HepG2 (cell line): ENCODE results near the gene JMJD8. TPM values are rescaled to one million over a fixed set of nuclear protein-coding genes. Genes with fewer than 3 reads are reported as not detected.
A peak's percentile ranks its signal among the peaks of the same experiment; 100 is the strongest.

ENCODE experiments used
- ATAC-seq: fragments of 200-7000 bp; cut with Tn5 transposase; 3 replicates; pipeline ENCODE4 v1.9.1; 2020; ENCODE audit warnings: mild to moderate bottlenecking, moderate library complexity
- BruUV-seq: library from RNA; stranded (reverse); fragments of 400-500 nt; replicated peaks from 2 replicates; lab custom pipeline; 2021; lab: Mats Ljungman, UMichigan
- CTCF ChIA-PET: fragments of 300-600 bp; formaldehyde crosslinking; extraction: SDS; loops from one replicate; lab custom pipeline; 2021; ENCODE audit warnings: low total read pairs, inconsistent platforms, low intra/inter-chr PET ratio; lab: Yijun Ruan, JAX
- POLR2A ChIA-PET: fragments of 350-600 bp; sonication (Branson Sonifier 250); formaldehyde crosslinking; loops from one replicate; lab custom pipeline; 2020; ENCODE audit warnings: antibody characterized with exemption, inconsistent platforms; lab: Yijun Ruan, JAX
- DNase-seq: peaks from one replicate; pipeline ENCODE4 v3.0.0-alpha.2; 2015; ENCODE audit warnings: low spot score
- FAIRE-seq: peaks from 3 replicates; lab custom pipeline; 2011; peaks lifted over from hg19 to GRCh38; lab: Jason Lieb, UNC
- H2AFZ ChIP-seq: one replicate; pipeline ENCODE4 v1.6.1; 2011; ENCODE audit warnings: low read length, inconsistent platforms
- H3K27ac ChIP-seq: fragments of 300-600 bp; 3 replicates; pipeline ENCODE4 v1.8.0; 2011; ENCODE audit warnings: mixed run types, mild to moderate bottlenecking, mixed read lengths, low read length, inconsistent platforms; ENCODE audit not compliant: insufficient read depth; ENCODE audit errors: extremely low read length
- H3K27me3 ChIP-seq, 2 experiments: fragments of 200-600 bp in 1 of 2; 2 replicates in 1 of 2; 3 replicates in 1 of 2; pipeline versions ENCODE4 v1.6.0 to v1.8.0; 2011; ENCODE audit warnings: low read length in 2 of 2, mild to moderate bottlenecking in 2 of 2, moderate library complexity in 2 of 2, inconsistent platforms in 1 of 2; ENCODE audit not compliant: insufficient read depth in 2 of 2, control insufficient read depth in 1 of 2
- H3K36me3 ChIP-seq, 2 experiments: fragments of 200-600 bp in 1 of 2; replicated peaks in 1 of 2; 2 replicates in 1 of 2; 3 replicates in 1 of 2; pipeline versions ENCODE4 v1.5.1 to v1.8.0; 2011; ENCODE audit warnings: low read length in 2 of 2, inconsistent platforms in 1 of 2; ENCODE audit not compliant: insufficient read depth in 2 of 2, control insufficient read depth in 1 of 2
- H3K4me1 ChIP-seq: 2 replicates; pipeline ENCODE4 v1.5.1; 2012; ENCODE audit warnings: low read length, inconsistent platforms; ENCODE audit not compliant: insufficient read depth
- H3K4me2 ChIP-seq: 2 replicates; pipeline ENCODE4 v1.6.0; 2011; ENCODE audit warnings: low read depth, low read length, inconsistent platforms
- H3K4me3 ChIP-seq, 3 experiments: fragments of 200-600 bp in 1 of 3; sonication (generic), shearing (Covaris generic) in 1 of 3; replicated peaks in 1 of 3; 2 replicates each; pipeline ENCODE4 v1.5.1; 2011 to 2016; ENCODE audit warnings: low read length in 3 of 3, inconsistent platforms in 2 of 3, low read depth in 2 of 3, mild to moderate bottlenecking in 2 of 3, control low read depth in 1 of 3, mixed read lengths in 1 of 3; ENCODE audit not compliant: insufficient read depth in 1 of 3
- H3K79me2 ChIP-seq: one replicate; pipeline ENCODE4 v1.6.1; 2011; ENCODE audit warnings: low read length, inconsistent platforms; ENCODE audit not compliant: insufficient read depth
- H3K9ac ChIP-seq: 2 replicates; pipeline ENCODE4 v1.6.0; 2011; ENCODE audit warnings: mild to moderate bottlenecking, low read depth, low read length, inconsistent platforms; ENCODE audit not compliant: insufficient read depth
- H3K9me3 ChIP-seq: 2 replicates; pipeline ENCODE4 v1.5.1; 2012; ENCODE audit warnings: mild to moderate bottlenecking, low read length
- H4K20me1 ChIP-seq: 2 replicates; pipeline ENCODE4 v1.6.0; 2011; ENCODE audit warnings: inconsistent platforms, mild to moderate bottlenecking, low read length, moderate library complexity; ENCODE audit not compliant: insufficient read depth
- BHLHE40 ChIP-seq: IDR thresholded peaks from 2 replicates; pipeline ENCODE4 v1.6.1; 2011; ENCODE audit warnings: low read length, improper control_type of control experiment
- EHMT2 ChIP-seq: fragments of 200-600 bp; sonication (generic); IDR thresholded peaks from 2 replicates; pipeline ENCODE4 v1.7.0; 2017; ENCODE audit warnings: antibody characterized with exemption, low read depth, low read length, borderline replicate concordance
- GABPB1 ChIP-seq: IDR thresholded peaks from 2 replicates; pipeline ENCODE4 v1.6.1; 2016; ENCODE audit warnings: mild to moderate bottlenecking, missing genetic modification reagents, moderate library complexity, missing compliant biosample characterization
- GFI1 ChIP-seq: sonication (generic); formaldehyde crosslinking; IDR thresholded peaks from 2 replicates; pipeline ENCODE4 v1.5.0; 2020; ENCODE audit warnings: missing genetic modification reagents, mild to moderate bottlenecking, borderline replicate concordance
- PHF20 ChIP-seq: sonication (generic); formaldehyde crosslinking; IDR thresholded peaks from 2 replicates; pipeline ENCODE4 v1.5.0; 2020; ENCODE audit warnings: mild to moderate bottlenecking, missing genetic modification reagents
- POLR2AphosphoS2 ChIP-seq: IDR thresholded peaks from 2 replicates; pipeline ENCODE4 v1.6.1; 2011; ENCODE audit warnings: low read depth, low read length, improper control_type of control experiment
- SMYD3 ChIP-seq: sonication (generic); formaldehyde crosslinking; IDR thresholded peaks from 2 replicates; pipeline ENCODE4 v1.8.1; 2023; ENCODE audit warnings: mild to moderate bottlenecking, missing genetic modification reagents
- THAP11 ChIP-seq: IDR thresholded peaks from 2 replicates; pipeline ENCODE4 v1.6.1; 2016; ENCODE audit warnings: missing biosample characterization, missing genetic modification reagents
- ZFY ChIP-seq: sonication (generic); formaldehyde crosslinking; IDR thresholded peaks from 2 replicates; pipeline ENCODE4 v1.4.0; 2020; ENCODE audit warnings: missing genetic modification reagents
- ZNF18 ChIP-seq: sonication (generic); formaldehyde crosslinking; IDR thresholded peaks from 2 replicates; pipeline ENCODE4 v1.8.0; 2022; ENCODE audit warnings: mild to moderate bottlenecking, missing genetic modification reagents; ENCODE audit not compliant: insufficient replicate concordance
- ZNF577 ChIP-seq: sonication (generic); formaldehyde crosslinking; IDR thresholded peaks from 2 replicates; pipeline ENCODE4 v1.4.0; 2020; ENCODE audit warnings: mild to moderate bottlenecking, low read depth, missing genetic modification reagents, borderline replicate concordance
- ZNF619 ChIP-seq: sonication (generic); formaldehyde crosslinking; IDR thresholded peaks from 2 replicates; pipeline ENCODE4 v1.4.0; 2020; ENCODE audit warnings: mild to moderate bottlenecking, missing genetic modification reagents
- ZNF773 ChIP-seq: sonication (generic); formaldehyde crosslinking; IDR thresholded peaks from 2 replicates; pipeline ENCODE4 v1.4.0; 2020; ENCODE audit warnings: missing genetic modification reagents, borderline replicate concordance
- WGBS: methylation state at CpG from one replicate; pipeline ENCODE4 v1.1.6; 2017; ENCODE audit warnings: low lambda C conversion rate; 5-methylcytosine and 5-hydroxymethylcytosine counted together
- in situ Hi-C: cut with HindIII; loops from 2 replicates; pipeline ENCODE4 v1.10.0; 2017; ENCODE audit warnings: low pct_unique_long_range_greater_than_20kb; ENCODE audit not compliant: extremely low pct_ligation_motif_present
- intact Hi-C: fragments of 100-400 bp; cut with micrococcal nuclease; formaldehyde crosslinking; loops from one replicate; pipeline ENCODE4 v1.10.0; 2022; ENCODE audit not compliant: unreplicated experiment
- polyA plus RNA-seq, 8 experiments: library from polyadenylated mRNA; depleted of rRNA in 3 of 8; stranded (reverse) in 7 of 8; unstranded in 1 of 8; fragments of >200 nt; fragmentation: Illumina TruSeq in 4 of 8; extraction: Trizol in 4 of 8; gene quantifications; 2 replicates each; pipeline versions ENCODE4 v1.2.1 to v1.2.3, GENCODE V29; 2011 to 2016; ENCODE audit warnings: low read depth in 4 of 8, missing spikeins in 1 of 8, mixed read lengths in 1 of 8; ENCODE audit not compliant: insufficient read depth in 1 of 8
- total RNA-seq, 5 experiments: library from RNA; depleted of rRNA; stranded (reverse); fragments of >200 nt; fragmentation: Illumina TruSeq; extraction: Trizol; gene quantifications; 2 replicates each; pipeline ENCODE4 v1.2.3, GENCODE V29; 2016; ENCODE audit warnings: low read depth in 1 of 5
- TF ChIP-seq, protein P1 (sequence below): IDR thresholded peaks from 2 replicates; pipeline ENCODE4 v1.6.1; 2012; ENCODE audit warnings: inconsistent platforms
- TF ChIP-seq, protein P2 (sequence below): sonication (generic); formaldehyde crosslinking; IDR thresholded peaks from 2 replicates; pipeline ENCODE4 v1.4.0; 2020; ENCODE audit warnings: missing genetic modification reagents, borderline replicate concordance
- TF ChIP-seq, protein P3 (sequence below): sonication (generic); formaldehyde crosslinking; IDR thresholded peaks from 2 replicates; pipeline ENCODE4 v1.4.0; 2020; ENCODE audit warnings: missing genetic modification reagents

Gene JMJD8
- total and polyA plus RNA-seq, 2 of the 13 experiments (the other 11 are each of a cell fraction or from before 2014, with no cell fraction given) = 2.6 to 11.8 TPM

DNA sequence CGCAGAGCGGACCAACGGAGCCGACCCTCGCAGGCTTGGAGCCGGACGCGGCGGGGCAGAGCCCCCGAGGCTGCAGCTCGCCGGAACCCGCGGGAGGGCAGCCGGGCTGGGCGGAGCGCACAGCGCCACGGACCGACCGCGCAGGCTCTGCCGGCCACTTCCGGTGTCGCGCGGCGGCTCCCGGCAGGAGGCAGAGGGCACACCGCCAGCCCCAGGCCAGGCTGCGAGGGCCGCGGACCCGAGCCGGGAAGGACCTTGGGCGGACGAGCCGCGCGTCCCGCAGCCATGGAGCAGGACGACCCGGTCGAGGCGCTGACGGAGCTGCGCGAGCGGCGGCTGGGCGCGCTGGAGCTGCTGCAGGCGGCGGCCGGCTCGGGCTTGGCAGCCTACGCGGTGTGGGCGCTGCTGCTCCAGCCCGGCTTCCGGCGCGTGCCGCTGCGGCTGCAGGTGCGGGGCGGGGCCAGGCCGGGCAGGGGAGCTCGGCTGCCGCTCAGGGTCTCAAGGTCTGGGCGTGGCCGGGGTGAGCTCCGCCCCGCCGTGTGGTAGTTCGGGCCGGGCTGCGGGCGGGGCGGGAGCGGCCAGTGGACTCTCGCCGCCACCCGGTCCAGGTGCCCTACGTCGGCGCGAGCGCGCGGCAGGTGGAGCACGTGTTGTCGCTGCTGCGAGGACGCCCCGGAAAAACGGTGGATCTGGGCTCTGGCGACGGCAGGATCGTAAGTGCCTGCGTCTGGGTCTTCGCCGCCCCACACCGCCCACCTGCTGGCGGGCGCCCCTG lies 37.0 kb upstream of the JMJD8 start, which contains the start of gene ANTKMT:
ANTKMT (plus strand) TSS at position 157 of the 775 bp plus-strand sequence; CDS start at position 286, 129 bp downstream.
- in situ Hi-C loops = no loop called here
- H3K4me2 ChIP-seq = peak within 1 kb of the TSS; percentile 100
- FAIRE-seq (no peak), DNase-seq (peak; percentile 80), ATAC-seq (peak; percentile 70)
- H4K20me1 ChIP-seq = peaks cover 4% of the 10 kb centered on the region
- POLR2A ChIA-PET = interaction anchor here (0.9 to 2.5 kb wide), 15 partner anchors 9 to 251 kb away, joined by 3 to 22 read pairs (median 7); partner anchors contain the start of genes CHTF18, CIAO3, MSLN and RHBDL1
- intact Hi-C loops = no loop called here
- H3K27ac ChIP-seq = peak within 1 kb of the TSS; percentile 88
- peak within 1 kb of the TSS; percentile 88 for H3K9ac ChIP-seq
- H3K4me1 ChIP-seq = peaks cover 33% of the 10 kb centered on the region
- WGBS = 83% methylated on average over 6 of the region's 106 CpGs
- H3K27me3 ChIP-seq = no peaks in the 10 kb centered on the region
- H3K36me3 ChIP-seq = no peaks in the 10 kb centered on the region
- no TSS peak for BruUV-seq
- no peaks in the 10 kb centered on the region for H3K9me3 ChIP-seq
- H3K79me2 ChIP-seq = peaks cover 3% of the 10 kb centered on the region
- H3K4me3 ChIP-seq = peak within 1 kb of the TSS; percentile 77 to 95 (median 85)
- H2AFZ ChIP-seq = no peak within 1 kb of the TSS
- CTCF ChIA-PET = no interaction called here
- TF ChIP-seq ZNF577 (CRISPR knock-in tag) (no peak), ZFY (CRISPR knock-in tag) (peak; percentile 99), GABPB1 (CRISPR knock-in tag) (peak; percentile 93), SMYD3 (no peak), BHLHE40 (peak; percentile 70), ZNF18 (CRISPR knock-in tag) (peak; percentile 47), ZNF619 (CRISPR knock-in tag) (no peak; the same call in 1 of the 2 replicates), GFI1 (peak; percentile 43; the same call in 1 of the 2 replicates), PHF20 (CRISPR knock-in tag) (peak; percentile 83), POLR2AphosphoS2 (no peak), EHMT2 (no peak), ZNF773 (CRISPR knock-in tag) (0 out of 2 replicates have a peak, but pooled peaks have one; percentile 68), THAP11 (CRISPR knock-in tag) (peak; percentile 90)
- TF ChIP-seq, protein P1, sequence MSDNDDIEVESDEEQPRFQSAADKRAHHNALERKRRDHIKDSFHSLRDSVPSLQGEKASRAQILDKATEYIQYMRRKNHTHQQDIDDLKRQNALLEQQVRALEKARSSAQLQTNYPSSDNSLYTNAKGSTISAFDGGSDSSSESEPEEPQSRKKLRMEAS = peak; percentile 97
- TF ChIP-seq, protein P2, sequence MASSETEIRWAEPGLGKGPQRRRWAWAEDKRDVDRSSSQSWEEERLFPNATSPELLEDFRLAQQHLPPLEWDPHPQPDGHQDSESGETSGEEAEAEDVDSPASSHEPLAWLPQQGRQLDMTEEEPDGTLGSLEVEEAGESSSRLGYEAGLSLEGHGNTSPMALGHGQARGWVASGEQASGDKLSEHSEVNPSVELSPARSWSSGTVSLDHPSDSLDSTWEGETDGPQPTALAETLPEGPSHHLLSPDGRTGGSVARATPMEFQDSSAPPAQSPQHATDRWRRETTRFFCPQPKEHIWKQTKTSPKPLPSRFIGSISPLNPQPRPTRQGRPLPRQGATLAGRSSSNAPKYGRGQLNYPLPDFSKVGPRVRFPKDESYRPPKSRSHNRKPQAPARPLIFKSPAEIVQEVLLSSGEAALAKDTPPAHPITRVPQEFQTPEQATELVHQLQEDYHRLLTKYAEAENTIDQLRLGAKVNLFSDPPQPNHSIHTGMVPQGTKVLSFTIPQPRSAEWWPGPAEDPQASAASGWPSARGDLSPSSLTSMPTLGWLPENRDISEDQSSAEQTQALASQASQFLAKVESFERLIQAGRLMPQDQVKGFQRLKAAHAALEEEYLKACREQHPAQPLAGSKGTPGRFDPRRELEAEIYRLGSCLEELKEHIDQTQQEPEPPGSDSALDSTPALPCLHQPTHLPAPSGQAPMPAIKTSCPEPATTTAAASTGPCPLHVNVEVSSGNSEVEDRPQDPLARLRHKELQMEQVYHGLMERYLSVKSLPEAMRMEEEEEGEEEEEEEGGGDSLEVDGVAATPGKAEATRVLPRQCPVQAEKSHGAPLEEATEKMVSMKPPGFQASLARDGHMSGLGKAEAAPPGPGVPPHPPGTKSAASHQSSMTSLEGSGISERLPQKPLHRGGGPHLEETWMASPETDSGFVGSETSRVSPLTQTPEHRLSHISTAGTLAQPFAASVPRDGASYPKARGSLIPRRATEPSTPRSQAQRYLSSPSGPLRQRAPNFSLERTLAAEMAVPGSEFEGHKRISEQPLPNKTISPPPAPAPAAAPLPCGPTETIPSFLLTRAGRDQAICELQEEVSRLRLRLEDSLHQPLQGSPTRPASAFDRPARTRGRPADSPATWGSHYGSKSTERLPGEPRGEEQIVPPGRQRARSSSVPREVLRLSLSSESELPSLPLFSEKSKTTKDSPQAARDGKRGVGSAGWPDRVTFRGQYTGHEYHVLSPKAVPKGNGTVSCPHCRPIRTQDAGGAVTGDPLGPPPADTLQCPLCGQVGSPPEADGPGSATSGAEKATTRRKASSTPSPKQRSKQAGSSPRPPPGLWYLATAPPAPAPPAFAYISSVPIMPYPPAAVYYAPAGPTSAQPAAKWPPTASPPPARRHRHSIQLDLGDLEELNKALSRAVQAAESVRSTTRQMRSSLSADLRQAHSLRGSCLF (CRISPR knock-in tag) = no peak
- TF ChIP-seq, protein P3, sequence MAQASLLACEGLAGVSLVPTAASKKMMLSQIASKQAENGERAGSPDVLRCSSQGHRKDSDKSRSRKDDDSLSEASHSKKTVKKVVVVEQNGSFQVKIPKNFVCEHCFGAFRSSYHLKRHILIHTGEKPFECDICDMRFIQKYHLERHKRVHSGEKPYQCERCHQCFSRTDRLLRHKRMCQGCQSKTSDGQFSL (CRISPR knock-in tag) = no peak; the same call in 1 of the 2 replicates
